Measurements from ENCODE around the gene POLR3B. TPM values are rescaled to one million over a fixed set of nuclear protein-coding genes. Genes with fewer than 3 reads are reported as not detected.
"Not testable (repeated sequence)": the region's sequence is repeated elsewhere in the genome, so short reads cannot be mapped to it uniquely, and the experiment has no call there.

POLR3B gene
- 9.3 TPM for polyA plus RNA-seq (2013, experiment 1 of 2; ENCODE audit: insufficient read length)
- polyA plus RNA-seq (2013, experiment 2 of 2; ENCODE audit: insufficient read length) = 8.0 TPM

DNA sequence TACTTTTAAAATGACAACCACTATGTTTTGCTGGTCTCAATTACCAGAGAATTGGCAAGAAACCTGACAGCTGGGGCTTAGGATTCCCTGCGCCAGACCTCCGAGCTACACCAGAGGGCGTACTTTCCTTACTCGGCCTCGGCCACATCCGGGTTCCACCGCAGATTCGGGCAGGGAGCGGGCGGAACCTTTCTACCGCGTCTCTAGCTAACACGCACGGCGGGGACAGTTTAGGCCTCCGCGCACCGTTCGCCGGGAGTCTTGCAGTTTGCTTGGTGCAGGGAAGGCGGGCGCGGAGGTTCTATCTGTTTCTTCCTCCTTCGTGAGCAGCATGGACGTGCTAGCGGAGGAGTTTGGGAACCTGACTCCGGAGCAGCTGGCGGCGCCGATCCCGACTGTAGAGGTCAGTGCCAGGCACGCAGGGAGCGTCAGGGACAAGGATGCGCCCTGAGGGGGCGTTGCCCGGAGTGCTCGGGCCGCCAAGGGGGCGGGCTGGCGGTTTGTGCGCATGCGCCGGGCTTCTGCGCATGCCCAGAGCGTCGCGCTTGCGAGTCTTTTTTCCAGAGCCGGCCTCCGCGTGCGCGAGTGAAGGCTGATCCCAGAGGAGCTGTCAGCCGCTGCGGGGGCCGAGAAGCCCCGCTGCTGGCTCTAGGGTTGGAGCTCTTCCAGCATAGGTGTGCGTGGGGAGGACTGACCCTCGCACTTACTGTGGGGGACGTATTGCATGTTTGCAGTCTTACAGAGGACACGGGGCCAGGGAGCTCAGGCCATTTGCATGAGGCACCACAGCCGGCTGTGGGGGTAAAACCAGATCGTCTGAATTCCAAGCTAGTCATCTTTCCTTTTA is at the start of gene POLR3B:
Gene POLR3B, plus strand, starts transcription at position 200 of the 847 bp plus-strand sequence. Its CDS starts 132 bp downstream, at position 332.
- DNase-seq = peak; percentile 97

DNA sequence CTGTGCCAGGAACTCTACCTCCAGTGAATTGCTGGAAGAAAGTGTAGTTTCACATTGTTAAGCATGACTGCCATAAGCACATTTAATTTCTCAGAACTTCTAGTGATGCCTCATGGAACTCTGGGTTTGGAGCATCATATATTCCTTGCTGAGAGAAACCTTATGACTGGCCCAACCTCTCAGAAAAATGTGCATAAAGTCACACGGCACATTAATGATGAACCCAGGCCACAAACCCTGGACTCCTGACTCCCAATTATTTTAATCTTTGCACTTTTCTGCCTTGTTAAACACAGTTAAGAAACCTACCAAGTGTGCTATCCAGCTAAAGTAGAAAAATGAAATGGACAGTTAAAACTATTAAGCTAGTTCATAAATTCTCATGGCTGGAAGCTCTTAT is 49.4 kb upstream of the POLR3B start:
- DNase-seq = no peak

DNA sequence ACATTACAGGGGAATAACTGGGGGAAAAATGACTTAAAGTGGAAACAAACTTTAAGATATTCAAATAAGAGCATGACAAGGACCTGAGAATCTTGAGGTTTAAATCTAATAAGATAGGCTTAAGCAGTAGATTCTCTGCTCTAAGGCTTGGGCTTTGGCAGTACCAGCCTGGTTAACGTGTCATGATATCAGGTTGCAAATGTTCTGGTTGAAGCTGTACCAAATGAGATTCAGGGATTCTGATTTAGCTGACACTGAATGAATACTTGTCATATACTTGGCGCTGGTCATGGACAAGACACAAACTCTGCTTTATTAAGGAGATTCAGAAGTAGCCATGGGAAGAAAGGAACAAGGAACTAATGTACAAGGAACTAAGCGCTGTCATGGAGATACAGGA is 48.9 kb upstream of the POLR3B start:
- no peak for DNase-seq

DNA sequence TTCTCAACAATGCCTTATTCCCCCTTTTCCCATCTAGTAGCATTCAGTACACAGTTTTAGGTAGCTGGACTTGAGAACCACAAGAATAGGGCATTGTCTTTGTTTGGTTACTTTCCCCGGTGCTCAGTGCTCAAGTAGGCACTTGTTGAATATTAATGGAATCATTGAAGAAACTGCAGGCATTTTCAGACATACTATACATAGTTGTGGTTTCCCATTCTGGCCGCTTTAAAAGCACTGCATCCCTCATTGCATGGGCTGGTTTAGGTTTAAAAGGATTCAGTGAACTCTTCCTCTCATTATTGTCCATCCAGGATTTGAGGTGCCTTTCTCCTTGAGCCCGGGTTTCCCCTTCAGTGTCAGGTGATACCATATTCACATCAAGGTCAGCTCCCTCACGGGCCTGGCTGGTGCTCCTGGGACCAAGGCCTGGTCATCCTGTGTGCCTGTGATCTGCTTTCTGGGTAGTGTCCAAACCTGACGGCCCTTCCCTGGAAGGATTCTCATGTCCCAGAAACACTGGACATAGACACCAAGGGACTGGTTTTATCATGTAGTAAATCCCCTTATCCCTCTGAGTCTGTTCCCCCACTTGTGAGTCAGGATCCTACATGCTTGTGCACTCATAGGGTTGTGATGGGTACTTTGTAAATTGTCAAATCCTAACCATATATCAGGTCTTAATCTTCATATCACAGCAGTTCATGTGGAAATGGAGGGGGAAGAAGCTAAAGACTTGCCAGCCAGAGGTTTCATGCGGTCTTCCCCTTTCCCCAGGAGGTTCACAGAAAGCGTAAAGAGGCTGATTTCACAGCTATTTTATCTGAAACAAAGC is 47.7 kb upstream of the POLR3B start:
- peak; percentile 83 for DNase-seq

DNA sequence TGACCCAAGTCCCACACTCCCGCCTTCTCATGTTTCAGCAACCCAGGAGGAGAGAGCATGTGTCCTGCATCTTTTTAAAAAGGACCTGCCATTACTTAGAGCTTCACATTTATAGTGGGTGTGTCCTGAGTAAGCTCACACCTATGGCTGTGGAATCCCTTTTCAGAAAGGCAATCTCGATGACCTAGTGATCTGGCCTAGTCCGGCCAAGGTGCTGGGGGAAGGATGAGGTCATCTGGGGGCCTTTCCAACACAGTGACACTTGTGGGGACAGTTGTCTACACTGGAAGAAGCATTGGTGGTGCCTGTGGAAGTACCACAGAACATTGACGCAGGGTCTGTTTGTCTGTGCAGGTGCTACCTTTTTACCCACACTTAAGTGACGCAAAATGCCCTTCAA is 46.9 kb upstream of the POLR3B start:
- DNase-seq = no peak

DNA sequence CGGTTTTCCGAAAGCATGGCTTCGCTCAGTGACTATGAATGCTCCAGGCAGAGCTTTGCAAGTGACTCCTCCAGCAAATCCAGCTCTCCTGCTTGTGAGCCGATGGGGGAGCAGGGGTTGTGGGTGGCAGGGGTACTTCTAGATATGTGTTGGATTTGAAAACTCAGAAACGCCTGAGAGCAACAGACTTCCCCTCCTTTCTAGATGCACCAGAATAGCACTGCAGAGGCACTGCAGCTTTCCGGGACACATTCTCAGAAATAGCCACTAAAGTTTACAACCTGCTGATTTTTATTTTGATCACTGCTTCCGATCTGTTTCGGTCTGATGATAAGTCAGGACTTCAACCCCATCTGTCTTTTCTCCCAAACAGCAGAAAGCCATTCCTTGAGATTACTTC is 46.4 kb upstream of the POLR3B start:
- DNase-seq = no peak

DNA sequence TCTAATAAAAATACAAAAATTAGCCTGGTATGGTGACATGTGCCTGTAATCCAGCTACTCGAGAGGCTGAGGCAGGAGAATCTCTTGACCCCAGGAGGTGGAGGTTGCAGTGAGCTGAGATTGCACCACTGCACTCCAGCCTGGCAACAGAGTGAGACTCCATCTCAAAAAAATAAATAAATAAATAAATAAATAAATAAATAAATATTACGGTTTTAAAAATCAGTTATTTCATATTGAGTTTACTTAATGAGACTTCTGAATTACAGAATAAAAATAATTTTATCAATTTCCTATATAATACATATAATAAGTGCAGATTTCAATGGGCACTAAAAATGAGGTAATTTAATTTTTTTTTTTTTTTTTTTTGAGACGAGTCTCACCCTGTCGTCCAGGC is 44.1 kb upstream of the POLR3B start:
- DNase-seq = not testable (repeated sequence)

DNA sequence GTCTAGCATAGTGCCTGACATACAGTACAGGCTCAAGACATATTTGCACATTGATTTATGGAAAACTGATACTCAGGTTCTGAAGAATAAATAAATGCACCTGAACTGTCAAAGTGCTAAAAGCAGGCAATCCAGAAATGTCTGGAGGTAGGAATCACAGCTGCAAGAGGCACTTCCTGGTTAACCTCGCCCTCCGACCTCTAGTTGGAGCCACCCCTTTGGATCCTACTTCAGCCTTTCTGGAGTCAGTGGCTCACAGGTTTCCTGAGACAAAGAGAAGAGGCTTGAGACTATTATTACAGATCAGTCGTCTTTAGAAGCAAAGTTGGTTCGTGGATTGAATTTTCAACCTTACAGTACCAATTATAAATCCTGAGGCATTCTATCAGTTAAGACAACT is 42.0 kb upstream of the POLR3B start:
- no peak for DNase-seq

DNA sequence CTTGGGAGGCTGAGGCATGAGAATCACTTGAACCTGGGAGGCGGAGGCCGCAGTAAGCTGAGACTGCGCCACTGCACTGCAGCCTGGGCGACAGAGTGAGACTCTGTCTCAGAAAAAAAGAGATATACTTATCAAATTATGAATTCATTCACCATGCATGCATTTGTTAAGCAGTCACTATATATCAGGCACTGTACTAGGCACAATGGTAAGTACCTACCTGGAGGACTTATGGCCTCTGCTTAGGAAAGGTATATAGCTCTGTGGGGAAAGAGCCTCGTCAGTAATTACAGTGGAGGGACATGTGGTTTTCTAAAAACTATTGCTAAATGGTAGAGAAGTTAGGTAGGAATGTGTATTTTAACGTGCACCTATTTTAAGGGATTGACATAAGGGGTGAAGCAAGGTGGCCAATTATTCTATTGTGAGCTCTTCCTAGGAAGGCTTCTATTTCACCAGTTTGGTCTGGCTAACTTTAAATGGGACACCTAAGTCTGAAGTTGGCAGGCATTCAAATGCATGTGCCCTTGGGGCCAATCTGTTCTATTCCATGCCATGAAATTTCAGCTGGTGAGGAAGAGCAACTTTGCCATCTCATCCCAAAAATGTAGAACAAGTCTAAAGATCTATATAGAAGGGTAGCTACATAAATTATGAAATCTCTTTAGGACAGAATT is 40.0 kb upstream of the POLR3B start:
- DNase-seq = no peak

DNA sequence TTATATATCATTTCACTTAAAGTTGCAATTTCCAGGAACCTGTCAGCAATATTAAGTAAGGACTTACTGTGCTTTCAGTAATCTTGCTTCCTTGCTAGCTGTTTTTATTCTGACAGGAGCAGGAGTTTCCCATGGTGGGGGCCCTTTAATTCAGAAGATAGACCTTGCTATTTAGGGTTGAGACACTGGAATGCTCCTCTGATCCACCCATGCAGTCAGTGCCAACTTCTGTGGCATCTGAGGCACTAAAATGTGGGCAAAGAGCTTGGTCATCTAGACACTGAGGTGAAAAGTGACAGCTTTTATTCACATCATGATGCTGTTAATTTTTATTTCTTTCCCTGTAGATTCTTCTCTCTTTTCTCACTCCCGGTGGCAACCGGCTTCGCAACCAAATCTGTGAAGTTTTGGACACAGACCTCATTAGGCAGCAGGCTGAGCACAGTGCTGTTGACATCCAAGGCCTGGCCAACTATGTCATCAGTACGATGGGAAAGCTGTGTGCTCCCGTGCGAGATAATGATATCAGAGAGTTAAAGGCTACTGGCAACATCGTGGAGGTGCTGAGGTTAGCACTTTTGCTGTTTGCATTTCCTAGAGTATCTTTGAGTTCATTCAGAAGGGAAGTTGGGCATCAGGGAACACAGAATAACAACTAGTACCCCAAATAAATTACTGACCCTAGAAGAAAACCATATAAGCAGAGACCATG is 36.3 kb upstream of the POLR3B start:
- DNase-seq = no peak

DNA sequence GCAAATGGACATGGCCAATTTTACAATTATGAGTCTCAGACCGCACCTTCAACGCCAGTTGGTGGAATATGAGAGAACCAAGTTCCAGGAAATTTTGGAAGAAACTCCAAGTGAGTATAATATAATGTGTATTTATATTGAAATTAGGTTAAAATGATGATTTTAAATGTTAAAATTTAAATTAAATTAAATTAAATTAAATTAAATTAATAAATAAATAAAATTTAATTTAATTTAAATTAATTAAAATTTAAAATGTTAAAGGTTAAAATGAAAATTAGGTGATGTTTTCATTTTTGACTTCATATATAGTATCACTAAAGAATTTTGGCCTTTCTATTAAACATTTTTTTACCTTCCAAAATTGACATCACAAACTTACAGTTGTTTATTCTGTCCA is 34.0 kb upstream of the POLR3B start:
- no peak for DNase-seq

DNA sequence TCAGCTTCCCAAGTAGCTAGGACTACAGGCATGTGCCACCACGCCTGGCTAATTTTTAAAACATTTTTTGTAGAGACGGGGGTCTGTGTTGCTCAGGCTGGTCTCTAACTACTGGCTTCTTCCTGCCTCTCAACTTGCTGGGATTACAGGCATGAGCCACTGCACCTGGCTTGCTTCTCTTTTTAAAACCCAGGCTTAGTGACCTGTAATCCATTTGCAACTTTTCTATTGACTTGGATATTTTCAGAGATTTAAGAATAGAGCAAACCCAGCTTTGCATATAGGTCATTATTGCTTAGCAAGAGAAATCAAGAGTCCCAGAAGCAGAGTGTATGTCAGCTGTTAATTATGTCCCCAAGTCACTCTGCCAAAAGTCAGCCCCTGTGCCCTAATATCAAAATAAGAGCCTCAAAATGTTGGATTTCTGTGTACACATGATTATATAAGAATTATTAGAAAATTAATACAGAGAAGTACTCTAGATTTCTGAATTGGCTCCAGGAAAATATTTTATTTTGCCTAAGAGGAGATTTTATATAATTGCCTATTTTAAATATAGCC is 30.2 kb upstream of the POLR3B start:
- no peak for DNase-seq

DNA sequence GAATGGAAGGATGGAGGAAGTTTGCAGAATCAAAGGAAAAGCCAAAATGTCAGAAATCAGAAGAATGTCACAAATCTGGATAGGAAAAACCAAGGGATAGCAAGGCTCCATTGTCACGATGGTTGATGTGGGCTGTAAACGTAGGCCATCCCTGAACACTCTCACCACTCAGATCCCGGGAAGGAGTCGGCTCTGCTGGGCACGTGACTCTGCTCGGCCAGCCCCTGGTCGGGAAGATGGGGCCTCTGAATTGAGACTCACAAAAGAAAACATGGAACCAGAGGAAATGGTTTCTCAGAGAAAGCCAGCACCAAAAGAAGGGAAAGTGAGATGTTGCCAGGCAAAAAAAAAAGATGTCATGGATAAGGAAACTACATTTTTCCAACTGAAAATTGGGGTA is 28.8 kb upstream of the POLR3B start:
- no peak for DNase-seq

DNA sequence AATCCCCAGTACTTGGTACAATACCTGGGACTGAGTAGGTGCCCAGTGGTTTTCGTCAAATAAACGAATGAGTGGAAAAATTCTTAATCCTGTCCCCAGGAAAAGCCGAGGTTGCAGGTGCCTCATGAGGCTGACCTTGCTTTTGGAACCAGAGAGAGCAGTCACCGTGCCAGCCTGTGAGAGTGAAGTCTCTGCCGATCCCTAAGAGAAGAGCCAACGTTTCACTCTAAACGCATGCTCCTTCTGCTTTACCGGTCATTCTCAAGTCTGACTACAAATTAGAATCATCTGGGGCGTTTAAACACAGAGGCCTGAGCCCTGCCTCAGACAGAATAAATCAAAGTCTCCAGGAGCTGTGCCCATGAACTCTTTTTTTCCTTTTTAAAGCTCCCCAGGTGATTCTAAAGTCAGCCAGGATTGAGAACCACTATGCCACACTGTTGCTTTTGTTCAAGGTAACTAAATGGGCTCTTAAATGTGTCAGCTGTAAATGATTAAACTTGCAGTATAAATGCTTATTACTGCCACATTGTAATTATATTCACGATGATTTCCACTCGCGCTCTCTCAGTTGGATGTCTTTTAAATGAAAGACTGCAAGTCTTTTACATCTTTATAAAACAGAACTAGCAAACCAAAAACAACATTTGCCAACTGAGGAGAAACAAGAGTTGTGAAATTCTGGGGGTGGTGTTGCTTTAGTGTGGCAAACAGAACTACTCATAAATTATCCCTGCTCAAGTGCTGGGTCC is 28.1 kb upstream of the POLR3B start:
- no peak for DNase-seq

DNA sequence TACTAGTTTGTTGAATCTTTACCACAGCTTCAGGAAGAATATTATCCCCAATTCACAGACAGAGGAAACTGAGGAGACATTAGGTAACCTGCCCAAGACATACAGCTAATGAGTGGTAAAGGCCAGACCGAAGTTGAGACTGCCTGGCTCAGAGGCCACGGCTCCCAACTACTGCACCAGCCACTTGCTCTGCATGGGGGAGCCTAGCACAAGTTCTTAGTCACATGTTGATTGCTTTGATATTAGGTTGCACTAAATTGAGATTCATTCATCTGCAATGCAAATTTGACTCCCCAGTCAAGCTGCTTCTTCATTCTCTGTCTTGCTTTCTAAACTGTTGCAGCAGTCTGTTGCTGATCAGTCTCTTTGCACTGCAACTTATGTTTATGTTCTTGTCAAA is 25.9 kb upstream of the POLR3B start:
- DNase-seq = no peak

DNA sequence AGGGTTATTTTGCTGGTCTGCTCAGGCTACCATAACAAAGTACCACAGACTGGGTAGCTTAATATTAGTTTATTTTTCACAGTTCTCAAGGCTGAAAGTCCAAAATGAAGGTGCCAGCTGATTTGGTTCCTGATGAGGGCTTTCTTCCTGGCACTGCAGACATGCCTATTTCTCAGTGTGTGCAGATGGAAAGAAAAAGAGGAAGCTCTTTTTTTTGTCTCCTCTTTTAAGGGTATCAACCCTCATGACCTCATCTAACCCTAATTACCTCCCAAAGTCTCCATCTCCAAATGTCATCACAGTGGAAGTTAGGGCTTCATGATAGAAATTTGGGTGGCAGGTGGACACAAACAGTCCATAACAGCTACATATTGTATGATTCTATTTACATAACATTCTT is 25.0 kb upstream of the POLR3B start:
- DNase-seq = no peak

DNA sequence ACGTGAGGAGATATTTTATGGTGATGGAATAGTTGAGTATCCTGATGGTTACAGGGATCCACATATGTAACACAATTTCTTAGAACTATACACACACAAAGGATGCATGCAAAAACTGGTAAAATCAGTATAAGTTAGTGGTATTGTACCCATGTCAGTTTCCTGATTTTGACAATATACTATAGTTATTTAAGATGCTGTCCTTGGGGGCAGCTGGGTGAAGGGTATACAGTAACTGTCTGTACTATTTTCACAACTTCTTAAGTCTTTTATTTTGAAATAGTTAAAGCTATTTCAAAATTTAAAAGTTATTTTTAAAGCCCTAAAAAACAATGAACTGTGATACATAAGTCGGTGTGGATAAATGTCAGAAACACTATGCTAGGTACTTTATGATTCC is 24.5 kb upstream of the POLR3B start:
- no peak for DNase-seq

DNA sequence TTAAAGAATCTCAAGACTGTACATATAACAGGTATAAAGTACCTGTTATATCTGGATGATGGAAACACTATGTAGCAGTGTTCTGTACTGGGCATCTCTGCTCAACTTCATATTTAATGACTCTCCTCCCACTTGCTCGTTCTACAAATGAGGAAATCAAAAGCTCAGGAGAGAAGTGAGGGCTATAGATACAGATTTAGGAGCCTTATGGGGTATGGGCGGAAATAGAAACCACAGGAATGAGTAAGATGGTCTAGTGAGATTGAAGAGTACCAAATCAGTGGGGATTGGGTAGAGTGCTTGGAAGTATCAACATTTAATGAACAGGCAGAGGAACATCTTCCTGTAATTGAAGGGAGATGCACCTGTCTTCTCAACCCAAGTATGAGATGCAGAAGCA is 23.8 kb upstream of the POLR3B start:
- DNase-seq = no peak

DNA sequence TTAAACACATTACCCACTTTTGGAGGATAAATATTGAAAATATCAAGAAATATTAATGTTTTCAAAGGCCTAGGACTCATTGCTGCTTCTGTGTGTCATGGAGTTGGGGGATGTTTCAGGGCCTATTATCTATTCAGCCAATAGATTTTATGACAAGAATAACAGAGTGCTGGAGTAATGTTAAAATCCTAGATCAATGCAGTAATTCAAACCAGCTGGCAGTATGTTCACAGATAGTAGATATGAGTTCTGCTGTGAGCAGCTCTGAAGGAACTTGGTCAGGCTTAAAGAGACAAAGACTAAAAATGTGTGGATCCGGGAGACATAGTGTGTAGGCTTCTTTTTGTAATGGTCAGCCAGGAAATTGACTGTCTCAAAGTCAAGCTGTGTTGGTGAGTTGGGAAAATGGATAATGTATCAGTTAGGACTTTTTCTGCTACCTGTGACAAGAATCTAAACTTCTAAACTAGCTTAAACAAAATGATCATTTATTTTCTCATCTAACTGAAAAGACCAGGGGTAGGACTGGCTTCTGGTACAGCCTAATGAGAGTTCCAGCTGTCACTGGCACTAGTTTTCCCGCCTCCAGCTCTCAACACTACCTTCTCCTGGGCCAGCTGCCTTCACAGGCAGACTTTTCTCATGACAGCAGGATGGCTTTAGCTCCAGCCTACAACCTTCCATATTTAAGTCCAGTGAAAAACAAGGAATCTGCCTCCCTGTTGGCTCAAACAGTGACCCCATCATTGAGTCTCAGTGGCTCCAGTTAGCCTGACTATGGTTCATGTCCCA is 16.3 kb upstream of the POLR3B start:
- DNase-seq = peak; percentile 61
